ENCODE results near the gene SLC18A2. TPM values are rescaled to one million over a fixed set of nuclear protein-coding genes. Genes with fewer than 3 reads are reported as not detected.

SLC18A2 gene
- total and polyA plus RNA-seq, 10 of the 15 experiments (the other 5 are each of a cell fraction or from before 2014, with no cell fraction given) = 0.06 to 1.1 (median 0.25) TPM; not detected in 5

DNA sequence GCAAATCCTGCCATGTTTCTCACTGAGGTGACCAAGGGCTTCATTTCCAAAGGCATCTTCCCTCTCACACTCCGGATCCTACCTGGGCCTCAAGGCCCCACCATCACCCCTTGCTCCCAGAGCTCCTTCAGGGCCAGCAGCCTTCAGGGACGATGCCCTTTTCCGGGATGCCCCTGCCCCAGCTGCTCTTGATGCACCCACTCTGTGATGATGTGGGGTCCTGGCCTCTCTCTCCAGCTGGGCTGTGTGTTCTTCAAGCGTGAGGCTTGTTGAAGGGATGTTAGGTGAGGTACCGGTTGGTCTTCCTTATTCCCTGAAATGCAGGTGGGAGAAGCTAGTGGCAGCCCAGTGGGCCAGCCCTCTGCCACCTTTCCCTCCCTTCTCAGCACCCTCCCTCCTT lies 18.4 kb upstream of the SLC18A2 start (continued):
- TF ChIP-seq STAT3 (IDR thresholded peaks at IDR 0.05; ENCODE audit: low read depth, low read length) = no peak
- no peak for TF ChIP-seq CHD1 (IDR thresholded peaks at IDR 0.05; ENCODE audit: low read depth, low read length)

DNA sequence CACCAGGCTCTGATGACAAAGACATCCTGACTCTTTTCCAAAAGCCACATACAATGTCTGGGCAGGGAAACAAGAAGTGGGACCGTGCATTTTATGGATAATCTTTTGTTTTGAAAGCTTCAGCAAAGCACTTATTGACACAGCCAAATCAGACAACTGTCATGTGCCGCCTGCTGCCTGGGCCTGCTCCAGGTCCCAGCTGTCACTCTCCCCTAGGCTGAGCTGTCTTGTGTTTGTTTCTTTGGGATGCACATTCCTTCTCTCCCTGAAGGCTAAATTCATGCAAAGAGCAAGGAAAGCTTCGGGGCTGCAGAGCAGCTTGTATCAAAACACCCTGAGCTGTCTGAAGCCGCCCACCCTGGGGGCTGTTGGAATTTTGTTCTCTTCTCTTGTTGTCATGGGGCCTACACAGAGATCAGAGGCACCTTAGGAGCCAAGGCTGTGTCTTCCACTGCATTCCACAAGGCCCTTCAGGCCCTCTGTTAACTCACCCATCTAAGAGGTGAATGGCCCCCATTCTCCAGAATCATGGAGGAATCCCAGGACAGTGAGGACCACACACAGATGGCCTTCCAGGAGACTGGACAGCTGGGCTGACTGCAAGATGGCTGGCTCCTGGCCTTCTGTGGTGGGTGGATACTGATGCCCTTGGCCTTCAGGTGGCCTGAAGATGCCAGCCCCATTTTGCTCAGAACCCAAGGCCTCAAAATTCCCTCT lies 17.8 kb upstream of the SLC18A2 start:
- no peaks in the 10 kb centered on the region; a peak in 3 of 4 replicates for H3K27me3 ChIP-seq (replicated peaks in 1 of 2; ENCODE audit: control insufficient read depth in 2 of 2, insufficient read depth in 2 of 2, low read length in 1 of 2)
- no peaks in the 10 kb centered on the region for H3K36me3 ChIP-seq (ENCODE audit: control insufficient read depth in 2 of 2, insufficient read depth in 2 of 2, low read length in 1 of 2)
- no peak for FAIRE-seq
- no TSS peak for BruUV-seq (replicated peaks)
- H3K4me2 ChIP-seq (ENCODE audit: control insufficient read depth, insufficient read depth) = no peak overlapping the region
- RAD21 ChIA-PET (ENCODE audit: unreplicated experiment) = interaction anchor here (1.2 to 2.2 kb wide), 2 partner anchors 96 to 97 kb away, joined by 7 read pairs; no protein-coding TSS in a partner anchor
- SMC1A ChIA-PET (ENCODE audit: uncharacterized antibody, unreplicated experiment) = interaction anchor here (0.7 to 1.0 kb wide), 2 partner anchors 97 to 354 kb away, joined by 3 to 4 read pairs; no protein-coding TSS in a partner anchor
- CTCF ChIA-PET = interaction anchor here (0.5 to 3.2 kb wide), 4 partner anchors 23 to 1037 kb away, joined by 3 to 15 read pairs (median 4); no protein-coding TSS in a partner anchor
- TF ChIP-seq TCF3 (IDR thresholded peaks at IDR 0.05; ENCODE audit: borderline replicate concordance, insufficient read depth, low read depth, low read length) (no peak), MYC (IDR thresholded peaks at IDR 0.05; ENCODE audit: insufficient read depth, insufficient read length, insufficient replicate concordance, low read length, severe bottlenecking) (no peak), RUNX3 (IDR thresholded peaks at IDR 0.05; ENCODE audit: low read length) (no peak)
- intact Hi-C loops (cut with micrococcal nuclease; ENCODE audit: unreplicated experiment) = no loop called here
- no peak overlapping the region for H2AFZ ChIP-seq (ENCODE audit: control insufficient read depth, low read depth, low read length)
- DNase-seq (ENCODE audit: low read depth, low spot score) = no peak
- no peak overlapping the region for H3K9ac ChIP-seq (ENCODE audit: control insufficient read depth, insufficient read depth, low read length)
- H3K4me3 ChIP-seq = no peak overlapping the region
- H4K20me1 ChIP-seq (ENCODE audit: control insufficient read depth, insufficient read depth) = no peaks in the 10 kb centered on the region
- H3K9me3 ChIP-seq (replicated peaks; ENCODE audit: control insufficient read depth, insufficient read depth, low read length) = no peaks in the 10 kb centered on the region
- ATAC-seq = no peak
- POLR2A ChIA-PET = no interaction called here
- H3K79me2 ChIP-seq (ENCODE audit: control insufficient read depth, insufficient read depth, low read length) = no peaks in the 10 kb centered on the region
- H3K27ac ChIP-seq (ENCODE audit: control insufficient read depth, insufficient read depth) = no peak overlapping the region
- WGBS (ENCODE audit: insufficient coverage, insufficient replicate concordance, low lambda C conversion rate, missing lambda C conversion rate) = 8% methylated on average over 4 of the region's 4 CpGs
- in situ Hi-C loops (cut with MboI) = loop anchor here (5.0 to 10.0 kb wide), 2 partner anchors 94 to 1012 kb away; no protein-coding TSS in a partner anchor
- H3K4me1 ChIP-seq (ENCODE audit: control insufficient read depth, insufficient read depth, low read length) = no peaks in the 10 kb centered on the region

Data from GM12878 (cell line).